ENCODE measurements around the gene SLC25A38.
"Not testable (repeated sequence)": the region's sequence is repeated elsewhere in the genome, so short reads cannot be mapped to it uniquely, and the experiment has no call there.

SLC25A38 gene, protein sequence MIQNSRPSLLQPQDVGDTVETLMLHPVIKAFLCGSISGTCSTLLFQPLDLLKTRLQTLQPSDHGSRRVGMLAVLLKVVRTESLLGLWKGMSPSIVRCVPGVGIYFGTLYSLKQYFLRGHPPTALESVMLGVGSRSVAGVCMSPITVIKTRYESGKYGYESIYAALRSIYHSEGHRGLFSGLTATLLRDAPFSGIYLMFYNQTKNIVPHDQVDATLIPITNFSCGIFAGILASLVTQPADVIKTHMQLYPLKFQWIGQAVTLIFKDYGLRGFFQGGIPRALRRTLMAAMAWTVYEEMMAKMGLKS

DNA sequence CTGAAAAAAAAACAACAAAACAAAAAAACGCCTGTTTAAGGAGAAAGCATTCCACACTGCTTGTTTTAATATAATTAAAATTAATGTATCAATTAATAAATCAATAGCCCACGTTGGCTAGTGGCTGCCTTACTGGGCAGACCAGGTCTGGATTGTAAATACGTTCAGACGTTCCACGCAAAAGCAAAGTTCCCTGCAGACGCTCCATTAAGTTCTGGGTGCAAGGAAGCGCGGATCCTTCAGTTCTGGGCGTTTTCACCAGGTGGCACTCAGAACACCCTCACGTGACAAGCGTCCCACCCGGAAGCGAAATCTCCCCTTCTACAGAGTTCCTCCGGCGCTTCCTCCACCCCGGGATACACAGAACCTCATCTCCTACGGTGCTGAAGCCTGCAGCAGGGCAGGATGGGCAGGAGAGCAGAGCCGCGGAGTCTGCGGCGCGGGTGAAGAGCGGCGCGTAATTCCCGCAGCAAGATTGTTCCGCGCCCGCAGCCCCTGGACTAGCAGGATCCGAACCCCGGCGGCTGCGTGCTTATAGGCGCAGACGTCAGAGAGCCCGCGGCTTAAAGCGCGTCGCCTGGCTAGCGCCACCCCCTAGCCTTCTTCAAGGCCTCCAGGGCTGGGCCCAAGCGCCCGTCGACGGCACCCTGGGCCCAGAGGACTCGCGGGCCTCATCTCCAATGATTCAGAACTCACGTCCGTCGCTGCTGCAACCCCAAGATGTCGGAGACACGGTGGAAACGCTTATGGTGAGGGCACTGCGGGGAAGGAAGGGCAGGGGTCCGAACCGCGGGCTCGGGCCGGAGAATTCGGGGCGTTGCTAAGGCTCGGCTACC lies at the start of gene SLC25A38:
SLC25A38 (plus strand) TSS at position 326 of the 836 bp plus-strand sequence; CDS start at position 681, 355 bp downstream.
- DNase-seq, result peak; percentile 70 to 80

DNA sequence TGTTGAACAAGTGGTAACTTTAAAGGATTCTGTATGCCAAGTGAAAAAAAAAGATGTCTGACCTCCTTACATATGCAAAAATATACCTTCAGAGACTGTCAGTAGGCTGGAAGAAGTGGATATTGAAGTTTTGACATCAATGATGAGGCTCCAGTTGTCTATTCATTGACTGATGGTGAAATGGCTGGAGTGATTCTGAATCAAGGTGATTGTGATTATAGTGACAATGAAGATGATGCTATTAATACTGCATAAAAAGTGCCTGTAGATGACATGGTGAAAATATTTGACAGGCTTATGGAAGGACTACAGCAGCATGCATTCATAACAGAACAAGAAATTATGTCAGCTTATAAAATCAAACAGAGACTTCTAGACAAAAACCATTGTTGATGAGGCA lies 49.6 kb upstream of the SLC25A38 start:
- DNase-seq, result no peak

DNA sequence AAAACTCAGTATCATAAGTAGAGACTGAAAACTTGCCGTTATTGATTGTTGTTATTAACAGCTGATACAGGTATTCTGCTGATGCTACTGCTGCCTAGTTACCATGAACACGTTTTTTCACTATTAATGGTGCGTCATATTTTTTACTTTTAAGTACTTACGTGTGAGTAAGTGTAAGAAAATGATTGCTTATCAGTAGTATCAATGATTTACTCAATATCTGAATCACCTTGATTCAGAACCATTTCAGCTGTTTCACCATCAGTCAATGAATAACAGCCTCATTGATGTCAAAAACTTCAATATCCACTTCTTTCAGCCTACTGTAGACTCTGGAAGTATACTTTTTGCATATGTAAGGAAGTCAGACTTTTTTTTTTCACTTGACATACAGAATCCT lies 49.0 kb upstream of the SLC25A38 start:
- DNase-seq, result no peak

DNA sequence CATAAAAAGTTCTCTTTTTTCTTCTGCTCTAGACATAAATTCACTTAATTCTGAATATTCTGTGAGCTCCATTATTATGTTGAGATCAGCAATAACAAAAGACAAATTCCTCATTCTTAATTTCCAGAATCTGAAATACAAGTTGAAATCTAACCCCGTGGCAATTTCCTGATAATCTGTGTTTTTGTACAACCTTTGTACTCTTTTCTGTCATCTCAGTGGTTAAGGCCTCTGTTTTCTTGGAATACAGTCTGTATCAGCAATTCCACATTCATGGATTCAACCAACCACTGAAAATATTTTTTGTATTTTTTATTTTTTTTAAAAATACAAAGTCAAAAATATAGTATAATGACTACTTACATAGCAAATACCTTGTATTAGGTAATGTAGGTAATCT lies 45.0 kb upstream of the SLC25A38 start:
- DNase-seq, result no peak

DNA sequence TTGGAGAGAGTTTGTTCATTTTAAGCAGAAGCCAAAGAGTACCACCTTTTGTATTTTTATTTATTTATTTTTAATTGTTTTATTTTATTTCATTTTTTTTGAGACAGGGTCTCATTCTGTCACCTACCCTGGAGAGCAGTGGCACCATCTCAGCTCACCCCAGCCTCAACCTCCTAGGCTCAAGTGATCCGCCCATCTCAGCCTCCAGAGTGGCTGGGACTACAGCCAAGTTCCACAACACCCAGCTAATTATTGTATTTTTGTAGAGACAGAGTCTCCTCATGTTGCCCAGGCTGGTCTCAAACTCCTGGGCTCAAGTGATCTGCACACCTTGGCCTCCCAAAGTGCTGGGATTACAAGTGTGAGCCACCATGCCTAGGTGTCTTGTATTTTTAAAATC lies 44.1 kb upstream of the SLC25A38 start:
- DNase-seq, result no peak

DNA sequence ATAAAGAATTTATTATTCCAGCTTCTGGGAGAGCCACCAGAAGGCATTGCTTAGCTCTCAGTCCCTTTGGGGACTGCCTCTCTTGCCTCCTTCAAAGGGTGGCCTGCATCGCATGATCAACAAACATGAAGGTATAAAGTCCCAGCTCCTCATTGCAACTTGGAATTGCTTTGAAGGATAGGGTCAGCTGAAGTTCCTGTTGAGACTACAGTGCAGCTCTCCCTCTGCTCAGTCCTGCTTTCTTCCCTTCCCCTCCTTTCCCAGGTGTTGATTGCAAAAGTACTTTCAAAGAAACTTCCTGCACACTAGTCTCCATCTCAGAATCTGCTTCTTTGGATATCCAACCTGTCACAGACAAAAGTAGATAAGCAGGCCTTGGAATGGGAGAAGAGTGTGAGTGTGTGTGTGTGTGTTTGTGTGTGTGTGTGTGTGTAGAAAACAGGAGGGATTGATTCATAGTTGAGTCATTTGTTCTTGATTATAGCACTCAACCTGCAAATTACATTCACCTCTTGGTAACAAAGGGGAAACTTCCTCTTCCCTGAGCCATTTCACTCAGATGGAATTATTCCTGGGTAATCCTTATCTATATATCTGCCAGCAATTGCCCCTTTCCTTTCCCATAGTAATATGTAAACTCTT lies 40.0 kb upstream of the SLC25A38 start:
- DNase-seq, result no peak

DNA sequence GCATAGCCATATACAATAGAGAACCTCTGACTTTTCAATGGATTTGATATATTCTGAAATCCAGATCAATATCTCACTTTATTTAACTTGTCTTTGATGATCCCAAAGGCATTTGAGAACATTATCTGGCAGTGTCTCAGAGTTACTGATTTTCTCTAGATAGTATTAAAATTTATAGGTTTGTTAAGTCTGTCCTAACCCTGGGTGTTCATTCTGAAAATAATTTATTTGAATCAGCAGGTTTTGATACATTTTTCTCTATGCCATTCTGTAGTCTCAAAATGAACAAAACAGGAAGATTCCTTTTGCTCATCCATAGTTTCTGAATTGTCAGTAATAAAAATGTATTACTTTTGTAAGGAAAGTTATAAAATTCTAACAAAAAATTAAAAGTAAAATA lies 39.4 kb upstream of the SLC25A38 start:
- DNase-seq, result no peak

DNA sequence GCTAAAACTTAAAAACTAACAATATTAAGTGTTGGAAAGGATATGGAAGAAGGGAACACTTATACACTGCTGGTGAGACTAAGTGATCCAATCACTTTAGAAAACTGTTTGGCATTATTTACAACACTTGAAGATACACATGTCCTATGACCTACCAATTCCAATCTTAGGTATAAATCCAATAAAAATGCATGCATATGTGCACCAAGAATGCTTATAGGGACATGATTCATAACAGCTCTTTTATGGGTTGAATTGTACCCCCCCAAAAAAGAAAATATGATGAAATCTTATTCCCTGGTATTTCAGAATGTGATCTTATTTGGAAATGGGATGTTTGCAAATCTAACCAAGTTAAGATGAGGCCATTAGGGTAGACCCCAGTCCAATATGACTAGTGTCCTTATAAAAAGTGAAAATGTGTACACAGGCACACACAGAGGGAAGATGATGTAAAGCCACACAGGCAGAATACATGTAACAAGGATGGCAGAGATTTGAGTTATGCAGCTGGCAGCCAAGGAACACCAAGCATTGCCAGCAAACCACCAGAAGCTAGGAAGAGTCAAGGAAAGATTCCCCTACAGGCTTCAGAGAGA lies 38.3 kb upstream of the SLC25A38 start:
- no peak for DNase-seq

DNA sequence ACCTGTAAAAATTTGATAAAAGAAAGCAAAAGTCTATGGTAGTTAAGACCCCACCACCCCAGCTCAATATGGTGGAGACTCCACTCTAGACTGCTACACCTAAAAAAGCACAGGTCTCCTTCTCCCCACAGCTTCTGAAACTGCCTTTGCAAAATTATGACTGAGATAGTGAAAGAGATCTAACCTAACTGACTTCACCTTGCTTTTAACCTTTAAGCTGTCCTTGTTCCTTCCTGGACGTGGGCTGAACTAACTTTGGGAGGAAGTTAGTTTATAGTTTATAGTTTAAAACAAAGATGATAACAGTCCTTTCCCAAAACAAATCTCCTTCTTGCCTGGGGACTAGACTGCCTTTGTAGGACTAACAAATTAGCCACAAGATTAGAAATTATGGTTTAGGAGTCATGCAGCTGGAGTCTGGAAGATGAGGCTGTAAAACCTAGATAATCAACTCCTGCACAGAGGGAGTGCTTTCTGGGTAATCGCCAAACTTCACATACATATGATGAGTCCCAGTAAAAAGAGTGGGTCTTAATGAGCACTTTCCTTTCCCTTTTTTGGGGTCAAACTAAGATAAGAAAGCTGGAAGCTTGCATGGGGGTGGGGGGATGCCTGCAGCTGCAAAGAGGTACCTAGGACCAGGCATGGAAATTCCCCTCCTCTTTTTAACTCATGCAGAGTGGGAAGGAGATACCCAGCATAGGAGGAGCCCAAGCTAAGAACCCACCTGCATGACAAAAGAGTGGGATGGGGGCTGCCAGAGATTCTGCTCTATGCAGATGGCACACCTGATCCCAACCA lies 36.2 kb upstream of the SLC25A38 start:
- DNase-seq, result no peak

DNA sequence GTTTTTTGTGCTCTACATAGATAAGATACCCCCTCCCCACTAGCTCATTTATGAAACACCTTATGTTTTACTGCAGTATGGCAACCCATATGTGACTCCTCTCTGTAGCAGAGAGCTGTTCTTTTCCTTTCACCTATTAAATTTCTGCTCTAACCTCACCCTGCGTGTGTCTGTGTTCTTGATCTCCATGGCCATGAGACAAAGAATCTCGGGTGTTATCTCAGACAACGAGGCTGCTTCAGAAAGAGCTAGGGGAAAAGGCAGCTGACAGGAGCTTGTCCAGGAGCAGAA lies 35.6 kb upstream of the SLC25A38 start:
- no peak for DNase-seq

DNA sequence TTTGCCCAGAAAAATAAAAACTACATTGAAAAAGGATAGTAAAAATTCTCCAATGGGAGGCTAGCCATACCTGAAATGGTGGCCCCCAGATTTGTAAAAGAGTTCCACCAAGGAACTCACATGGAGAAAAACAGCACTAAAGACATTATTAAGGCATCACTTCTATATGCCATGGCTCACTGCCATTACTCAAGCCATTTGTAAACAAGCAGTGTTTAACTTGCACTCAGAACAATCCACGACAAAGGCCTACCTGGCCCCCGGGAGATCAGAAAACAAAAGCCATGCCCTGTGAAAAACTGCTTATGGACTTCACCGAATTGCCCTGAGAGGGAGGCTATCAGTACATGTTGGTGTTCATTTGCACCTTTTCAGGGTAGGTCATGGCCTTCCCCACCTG lies 34.1 kb upstream of the SLC25A38 start:
- no peak for DNase-seq

DNA sequence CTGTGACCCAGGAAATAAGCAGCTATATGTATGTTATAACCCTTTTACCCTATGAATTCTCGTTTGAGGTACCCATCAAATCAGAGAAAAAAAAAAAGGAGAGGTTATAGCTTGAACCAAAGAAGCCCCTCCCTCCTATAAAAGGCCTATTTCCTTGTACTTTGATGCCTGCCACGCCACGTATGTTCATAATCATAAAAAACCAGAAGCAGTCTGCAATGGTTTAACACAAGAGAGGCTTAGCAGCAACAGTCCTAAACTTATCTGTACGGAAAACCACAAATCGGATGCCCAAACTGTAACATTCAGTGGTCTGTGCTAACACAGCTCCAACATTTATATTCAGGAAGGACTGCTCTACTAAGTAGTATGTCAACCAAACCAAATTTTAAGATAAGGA lies 32.5 kb upstream of the SLC25A38 start:
- no peak for DNase-seq

DNA sequence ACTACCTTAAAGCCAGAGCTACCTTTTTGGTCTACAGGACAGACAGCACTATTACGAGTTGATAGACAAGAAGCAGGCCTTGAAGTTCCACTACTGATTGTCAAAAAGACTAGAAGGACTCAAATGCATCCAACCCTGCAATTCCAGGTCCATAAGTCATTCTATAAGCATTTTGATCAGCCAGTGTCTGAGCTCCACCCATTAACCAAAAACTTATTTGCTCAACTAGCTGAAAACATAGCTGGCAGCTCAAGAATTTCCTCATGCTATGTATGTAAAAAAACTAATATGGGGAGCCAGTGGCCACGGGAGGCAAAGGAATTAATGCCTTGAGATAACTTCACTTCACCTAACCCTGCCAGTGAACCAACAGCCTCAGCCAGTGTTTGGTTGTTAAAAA lies 32.0 kb upstream of the SLC25A38 start:
- DNase-seq, result not testable (repeated sequence)

DNA sequence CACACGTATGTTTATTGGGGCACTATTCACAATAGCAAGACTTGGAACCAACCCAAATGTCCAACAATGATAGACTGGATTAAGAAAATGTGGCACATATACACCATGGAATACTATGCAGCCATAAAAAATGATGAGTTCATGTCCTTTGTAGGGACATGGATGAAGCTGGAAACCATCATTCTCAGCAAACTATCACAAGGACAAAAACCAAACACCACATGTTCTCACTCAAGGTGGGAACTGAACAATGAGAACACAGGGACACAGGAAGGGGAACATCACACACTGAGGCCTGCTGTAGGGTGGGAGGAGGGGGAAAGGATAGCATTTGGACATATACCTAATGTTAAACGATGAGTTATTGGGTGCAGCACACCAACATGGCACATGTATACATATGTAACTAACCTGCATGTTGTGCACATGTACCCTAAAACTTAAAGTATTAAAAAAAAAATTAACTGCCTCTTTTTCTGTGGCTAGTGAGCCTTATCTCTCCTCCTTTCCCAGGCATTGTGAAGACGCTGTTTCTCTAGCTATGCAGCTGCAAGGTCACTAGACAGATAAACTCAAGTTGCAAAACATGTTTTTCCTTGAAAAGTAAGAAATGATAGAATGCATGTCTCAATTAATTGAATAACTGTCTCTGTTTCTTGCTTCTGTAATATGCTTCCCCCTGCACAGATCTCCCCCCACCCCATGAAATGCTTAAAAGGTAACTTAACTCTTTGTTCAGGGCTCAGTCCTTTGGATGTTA lies 29.8 kb upstream of the SLC25A38 start:
- not testable (repeated sequence) for DNase-seq

DNA sequence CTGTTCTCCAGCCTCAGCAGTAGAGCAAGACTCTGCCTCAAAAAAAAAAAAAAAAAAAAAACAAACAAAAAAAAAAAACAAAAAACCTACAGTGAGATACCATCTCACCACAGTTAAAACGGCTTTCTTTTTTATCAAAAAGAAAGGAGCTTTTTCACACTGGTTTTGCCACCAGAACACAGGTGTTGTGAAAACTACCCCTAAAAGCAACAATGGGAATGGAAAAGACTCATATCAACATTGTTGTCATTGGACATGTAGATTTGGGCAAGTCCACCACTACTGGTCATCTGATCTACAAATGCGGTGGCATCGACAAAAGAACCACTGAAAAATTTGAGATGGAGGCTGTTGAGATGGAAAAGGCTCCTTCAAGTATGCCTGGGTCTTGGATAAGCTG lies 24.8 kb upstream of the SLC25A38 start:
- DNase-seq, result no peak

DNA sequence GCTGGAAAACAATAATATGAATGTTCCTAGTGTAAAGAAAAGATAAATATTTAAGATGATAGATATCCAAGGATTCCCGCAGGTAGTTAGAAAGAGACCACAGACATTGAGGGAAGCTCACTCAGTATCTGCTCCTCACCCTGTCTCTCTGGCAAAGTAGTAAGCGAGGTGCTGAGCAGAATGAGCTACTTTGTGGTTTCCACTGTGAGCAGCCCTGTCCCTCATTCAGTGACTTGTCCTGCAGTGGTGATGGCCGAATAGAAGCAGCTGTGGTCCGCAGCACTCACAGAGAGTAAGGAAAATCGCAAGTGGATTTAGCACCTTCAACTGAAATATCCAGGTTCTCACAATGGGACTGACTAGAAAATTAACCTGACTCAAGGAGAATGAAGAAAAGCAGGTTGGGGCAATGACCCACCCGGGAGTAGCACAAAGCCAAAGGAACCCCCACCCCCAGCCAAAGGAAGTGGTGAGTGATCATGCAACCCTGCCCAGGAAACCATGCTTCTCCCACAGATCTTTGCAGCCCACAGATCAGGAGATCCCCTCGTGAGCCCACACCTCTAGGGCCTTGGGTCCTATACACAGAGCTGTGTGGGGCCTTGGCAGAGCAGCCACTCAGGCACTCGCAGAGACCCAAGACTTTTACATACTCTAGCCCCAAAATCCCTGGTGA lies 21.8 kb upstream of the SLC25A38 start:
- DNase-seq, result peak; percentile 23 to 28

DNA sequence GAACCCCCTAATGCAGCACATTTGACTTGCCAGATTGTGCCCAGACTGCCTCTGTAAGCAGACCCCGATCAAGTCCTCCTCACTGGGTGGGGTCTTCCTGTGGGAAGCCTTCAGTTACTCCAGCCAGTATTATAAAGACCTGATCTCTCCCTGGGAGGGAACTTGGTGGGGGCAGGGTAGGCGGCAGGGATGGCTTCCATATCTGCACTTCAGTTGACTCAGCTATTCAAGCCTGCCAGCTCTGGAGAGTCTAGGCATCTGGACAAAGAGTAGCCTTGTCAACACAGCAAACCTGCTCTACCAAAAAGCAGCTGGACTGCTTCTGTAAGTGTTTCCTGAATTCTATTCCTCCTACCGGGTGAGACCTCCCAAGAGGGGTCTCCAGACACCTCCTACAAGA lies 21.0 kb upstream of the SLC25A38 start:
- DNase-seq, result no peak

DNA sequence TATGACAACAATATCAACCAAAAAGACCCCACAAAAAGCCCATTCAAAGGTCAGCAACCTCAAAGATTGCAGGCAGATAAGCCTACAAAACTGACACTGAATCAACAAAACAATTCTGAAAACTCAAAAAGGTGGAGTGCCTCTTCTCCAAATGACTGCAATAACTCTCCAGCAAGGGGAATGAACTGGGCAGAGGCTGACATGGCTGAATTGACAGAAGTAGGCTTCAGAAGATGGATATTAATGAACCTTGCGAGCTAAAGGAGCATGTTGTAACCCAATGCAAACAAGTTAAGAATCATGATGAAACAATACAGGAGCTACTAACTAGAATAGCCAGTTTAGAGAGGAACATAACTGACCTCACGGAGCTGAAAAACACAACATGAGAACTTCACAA lies 20.4 kb upstream of the SLC25A38 start:
- DNase-seq, result no peak

DNA sequence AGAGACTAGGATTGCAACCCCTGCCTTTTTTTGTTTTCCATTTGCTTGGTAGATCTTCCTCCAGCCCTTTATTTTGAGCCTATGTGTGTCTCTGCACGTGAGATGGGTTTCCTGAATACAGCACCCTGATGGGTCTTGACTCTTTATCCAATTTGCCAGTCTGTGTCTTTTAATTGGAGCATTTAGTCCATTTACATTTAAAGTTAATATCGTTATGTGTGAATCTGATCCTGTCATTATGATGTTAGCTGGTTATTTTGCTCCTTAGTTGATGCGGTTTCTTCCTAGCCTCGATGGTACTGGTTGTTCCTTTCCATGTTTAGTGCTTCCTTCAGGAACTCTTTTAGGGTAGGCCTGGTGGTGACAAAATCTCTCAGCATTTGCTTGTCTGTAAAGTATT lies 12.7 kb upstream of the SLC25A38 start:
- DNase-seq, result not testable (repeated sequence)

DNA sequence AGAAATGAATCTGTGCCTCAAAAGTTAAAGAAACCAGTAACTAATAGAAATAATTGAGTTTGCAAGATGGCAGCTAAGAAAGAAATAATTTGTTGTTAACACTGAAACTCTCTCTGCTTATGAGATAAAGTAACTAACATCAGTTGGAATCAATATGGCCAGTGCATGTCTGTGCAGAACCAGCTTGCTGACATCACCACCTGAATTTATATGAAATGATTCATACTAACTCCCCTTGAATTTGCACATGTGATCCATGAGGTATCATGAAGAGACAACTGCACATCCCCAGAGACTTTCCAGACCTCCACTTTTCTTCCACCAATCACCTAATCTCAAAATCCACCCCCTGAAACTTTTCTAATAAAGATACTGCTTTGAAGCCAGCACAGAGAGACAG lies 10.3 kb upstream of the SLC25A38 start:
- no peak for DNase-seq

DNA sequence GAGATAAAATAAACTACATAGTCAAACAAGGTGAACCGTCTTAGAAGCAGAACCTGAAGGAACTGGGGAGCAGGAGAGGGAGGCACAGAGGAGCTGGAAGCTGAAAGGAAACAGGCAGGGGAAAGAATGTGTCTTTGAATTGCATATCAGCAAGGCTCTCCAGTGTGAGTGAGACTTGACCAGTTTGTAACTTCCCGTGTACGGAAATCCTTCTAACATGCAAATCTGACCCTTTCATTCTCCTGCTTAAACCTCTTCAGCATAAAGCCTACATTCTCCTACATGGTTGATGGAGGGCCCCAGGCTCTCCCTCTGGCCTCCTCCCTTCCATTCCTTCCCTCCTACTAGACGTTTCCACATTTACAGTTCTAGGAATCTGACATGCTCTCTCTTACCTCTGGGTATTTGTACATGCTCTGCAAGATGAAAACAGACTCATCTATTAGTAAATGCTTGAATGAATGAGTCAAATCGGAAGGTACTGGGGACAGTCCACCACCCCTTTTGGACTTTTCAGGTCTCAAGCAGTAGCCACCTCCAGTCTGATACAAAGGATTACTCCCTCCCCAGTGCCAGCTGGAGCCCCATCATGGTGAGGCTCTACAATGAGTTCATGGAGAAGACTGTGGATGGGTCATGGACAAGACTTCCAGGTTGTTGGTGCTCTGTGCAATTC lies 6.1 kb upstream of the SLC25A38 start:
- no peak for DNase-seq
